KMS-11 (cell line): ENCODE data around the gene PRRT4.
A peak's percentile ranks its signal among the peaks of the same experiment; 100 is the strongest.

Experiments used
- H2AFZ ChIP-seq: fragments of 200-600 bp; sonication (generic); 2 replicates; pipeline ENCODE4 v1.6.1; 2016; ENCODE audit warnings: antibody characterized with exemption, mixed run types, low read depth
- H3K27ac ChIP-seq: fragments of 200-600 bp; sonication (generic); 2 replicates; pipeline ENCODE4 v1.6.1; 2016; ENCODE audit warnings: mild to moderate bottlenecking, mixed run types
- H3K27me3 ChIP-seq: fragments of 200-600 bp; sonication (generic); 2 replicates; pipeline ENCODE4 v1.6.1; 2017; ENCODE audit warnings: mild to moderate bottlenecking, low read depth, mixed run types, moderate library complexity; ENCODE audit not compliant: insufficient read depth
- H3K36me3 ChIP-seq: fragments of 200-600 bp; sonication (generic); 2 replicates; pipeline ENCODE4 v1.6.1; 2017; ENCODE audit warnings: mild to moderate bottlenecking, mixed run types; ENCODE audit not compliant: insufficient read depth
- H3K4me1 ChIP-seq: fragments of 200-600 bp; sonication (generic); 2 replicates; pipeline ENCODE4 v1.6.1; 2016; ENCODE audit warnings: mild to moderate bottlenecking, low read depth, mixed run types; ENCODE audit not compliant: poor library complexity, severe bottlenecking
- H3K4me2 ChIP-seq: fragments of 200-600 bp; sonication (generic); 2 replicates; pipeline ENCODE4 v1.7.0; 2016; ENCODE audit warnings: mild to moderate bottlenecking, mixed run types
- H3K4me3 ChIP-seq: fragments of 200-600 bp; sonication (generic); IDR thresholded peaks from 2 replicates; pipeline ENCODE4 v1.6.1; 2017; ENCODE audit warnings: low read depth, low read length, mixed read lengths; ENCODE audit not compliant: insufficient read depth
- H3K79me2 ChIP-seq: fragments of 200-600 bp; sonication (generic); 2 replicates; pipeline ENCODE4 v1.6.1; 2016; ENCODE audit warnings: low read depth, mixed run types; ENCODE audit not compliant: insufficient read depth
- H3K9ac ChIP-seq: fragments of 200-600 bp; sonication (generic); 2 replicates; pipeline ENCODE4 v1.6.1; 2016; ENCODE audit warnings: mild to moderate bottlenecking, mixed run types
- H4K20me1 ChIP-seq: fragments of 200-600 bp; sonication (generic); 2 replicates; pipeline ENCODE4 v1.6.1; 2016; ENCODE audit warnings: mild to moderate bottlenecking, mixed run types; ENCODE audit not compliant: insufficient read depth
- CTCF ChIP-seq: fragments of 200-600 bp; sonication (generic); conservative IDR thresholded peaks from 2 replicates; pipeline ENCODE4 v1.6.1; 2017; ENCODE audit warnings: low read depth, mild to moderate bottlenecking, antibody characterized with exemption, low read length, moderate library complexity, mixed read lengths

Gene PRRT4

DNA sequence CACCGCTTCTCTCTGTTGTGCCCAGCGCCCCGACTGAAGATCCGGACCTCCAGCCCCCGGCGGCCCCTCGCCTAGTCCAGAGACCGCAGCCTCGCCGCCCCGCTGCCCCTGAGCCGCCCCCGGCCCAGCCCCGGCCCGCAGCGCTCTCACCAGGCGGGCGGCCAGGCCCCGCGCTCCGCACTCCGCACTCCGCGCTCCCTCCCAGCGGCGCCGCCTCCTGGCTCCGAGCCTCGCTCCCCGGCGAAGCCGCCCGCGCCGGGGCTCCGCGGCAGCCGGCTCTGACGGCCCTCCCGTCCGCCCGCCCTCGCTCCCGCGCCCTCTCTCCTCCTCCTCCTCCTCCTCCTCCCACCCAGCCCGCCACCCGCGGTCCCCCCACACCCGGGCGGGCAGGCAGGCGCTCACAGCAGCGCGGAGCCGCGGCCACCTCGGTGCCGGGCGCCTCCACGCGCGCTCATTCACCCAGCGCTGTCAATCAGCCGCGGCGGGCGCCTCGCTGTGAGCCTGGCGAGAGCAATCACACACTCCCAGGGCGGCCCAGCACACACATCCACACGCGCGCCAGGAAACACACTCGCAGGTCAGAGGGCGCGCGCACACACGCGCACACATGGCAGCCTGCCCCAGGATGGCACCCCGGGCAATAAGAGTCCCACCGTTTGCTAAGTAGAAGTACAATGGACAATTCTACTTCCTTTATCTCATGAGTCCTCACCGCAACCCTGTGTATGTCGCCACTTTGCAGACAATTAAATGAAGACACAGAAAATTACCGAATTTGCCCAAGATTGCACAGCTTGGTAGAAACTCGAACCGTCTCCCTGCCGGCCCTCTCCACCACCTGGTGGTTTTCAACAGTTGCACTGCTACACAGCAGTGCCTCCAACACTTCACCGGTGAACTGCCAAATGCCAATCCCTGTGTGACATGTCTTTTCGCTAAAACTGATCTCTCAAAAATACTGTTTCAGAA, at the start of gene PRRT4:
Gene PRRT4, minus strand, starts transcription at position 280 of the 969 bp plus-strand sequence.
- no peak within 1 kb of the TSS for H3K27ac ChIP-seq
- H3K36me3 ChIP-seq = no peaks in the 10 kb centered on the region
- peak within 1 kb of the TSS; percentile 74 for H2AFZ ChIP-seq
- H3K4me3 ChIP-seq = no peak within 1 kb of the TSS
- H3K79me2 ChIP-seq = no peaks in the 10 kb centered on the region
- no peak for TF ChIP-seq CTCF
- H3K4me2 ChIP-seq = peak within 1 kb of the TSS; percentile 34
- no peaks in the 10 kb centered on the region for H3K4me1 ChIP-seq
- H4K20me1 ChIP-seq = no peaks in the 10 kb centered on the region
- peaks cover 66% of the 10 kb centered on the region for H3K27me3 ChIP-seq
- no peak within 1 kb of the TSS; the same call in 1 of the 2 replicates for H3K9ac ChIP-seq

- Histone ChIP-seq H3K4me2 (peak overlapping the region; percentile 73), H3K36me3 (no peaks in the 10 kb centered on the region), H3K79me2 (no peaks in the 10 kb centered on the region; the same call in 1 of the 2 replicates), H4K20me1 (no peaks in the 10 kb centered on the region), H2AFZ (peak overlapping the region; percentile 99), H3K27me3 (peaks cover 17% of the 10 kb centered on the region; the same call in 1 of the 2 replicates), H3K4me1 (peaks cover 23% of the 10 kb centered on the region), H3K4me3 (no peak overlapping the region), H3K9ac (peak overlapping the region; percentile 5; the same call in 1 of the 2 replicates), H3K27ac (peak overlapping the region; percentile 15; the same call in 1 of the 2 replicates)
- no peak for TF ChIP-seq CTCF
Observed at GRCh38 chr7:128410451-128410753, 48.9 kb upstream of the PRRT4 start.

DNA sequence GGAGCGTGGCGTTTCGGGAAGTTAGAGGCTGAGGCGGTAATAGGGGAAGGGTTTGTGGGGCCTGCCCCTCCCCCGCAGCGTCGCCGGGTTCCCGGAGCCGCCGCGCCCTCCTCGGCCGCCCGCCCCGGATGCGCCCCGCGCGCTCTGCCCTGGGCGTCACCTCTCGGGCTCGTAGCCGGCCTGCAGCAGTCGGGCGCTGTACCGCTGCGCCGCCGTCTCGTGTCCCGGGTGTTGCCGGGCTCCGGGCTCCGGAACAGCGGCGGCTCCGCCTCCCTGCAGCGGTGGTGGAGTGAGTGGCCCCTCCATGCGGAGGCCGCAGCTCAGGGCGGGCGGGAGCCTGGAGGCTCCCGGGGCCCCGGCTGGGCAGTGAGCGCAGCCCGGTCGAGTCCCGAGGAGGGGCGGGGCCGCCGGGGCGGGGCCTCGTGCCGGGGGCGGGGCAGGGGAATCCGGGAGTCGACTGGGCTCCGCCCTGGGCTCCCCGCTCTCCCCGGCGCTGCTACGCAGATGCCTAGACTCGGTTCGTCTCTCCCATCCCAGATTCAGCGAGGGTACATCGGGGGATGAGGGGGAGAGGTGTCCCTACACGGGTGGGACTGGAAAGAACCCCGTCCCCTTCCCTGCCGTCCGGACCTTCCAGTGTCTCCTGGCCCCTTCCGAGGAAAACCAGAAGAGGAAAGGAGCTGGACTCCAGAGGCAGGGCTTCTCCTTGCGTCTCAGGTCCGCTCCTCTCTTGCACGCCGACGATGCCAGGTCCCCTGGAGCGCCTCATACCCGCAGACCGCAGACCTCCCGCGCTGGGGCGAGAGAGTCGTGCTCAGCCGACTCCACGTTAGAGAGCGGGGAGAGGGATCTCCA, 48.3 kb upstream of the PRRT4 start, which contains the start of gene IMPDH1:
Gene IMPDH1, minus strand, starts transcription at position 387 of the 855 bp plus-strand sequence. Its CDS starts 81 bp downstream, at position 306.
- peak within 1 kb of the TSS; percentile 15; the same call in 1 of the 2 replicates for H3K27ac ChIP-seq
- peaks cover 5% of the 10 kb centered on the region for H3K79me2 ChIP-seq
- no peak for TF ChIP-seq CTCF
- H3K27me3 ChIP-seq = peaks cover 17% of the 10 kb centered on the region; the same call in 1 of the 2 replicates
- peaks cover under 1% of the 10 kb centered on the region; the same call in 1 of the 2 replicates for H4K20me1 ChIP-seq
- H3K9ac ChIP-seq = peak within 1 kb of the TSS; percentile 5; the same call in 1 of the 2 replicates
- H3K36me3 ChIP-seq = no peaks in the 10 kb centered on the region
- H2AFZ ChIP-seq = peak within 1 kb of the TSS; percentile 99
- no peak within 1 kb of the TSS for H3K4me3 ChIP-seq
- H3K4me2 ChIP-seq = peak within 1 kb of the TSS; percentile 73
- peaks cover 23% of the 10 kb centered on the region for H3K4me1 ChIP-seq
